ENCODE data around the gene HEPACAM2.

The HEPACAM2 gene

GRCh38 chr7:93211228-93211818 lies 14.9 kb downstream of the HEPACAM2 start:
- no peak overlapping the region for H3K4me3 ChIP-seq (replicated peaks in 1 of 2; ENCODE audit: low read depth in 2 of 2, low read length in 2 of 2)
- TF ChIP-seq CTCF (IDR thresholded peaks at IDR 0.05; ENCODE audit: low read depth, low read length): no peak
- DNase-seq (ENCODE audit: low read depth in 2 of 2): no peak

- no peak overlapping the region for H3K4me3 ChIP-seq (replicated peaks in 1 of 2; ENCODE audit: low read depth in 2 of 2, low read length in 2 of 2)
- TF ChIP-seq CTCF (IDR thresholded peaks at IDR 0.05; ENCODE audit: low read depth, low read length): no peak
- DNase-seq (ENCODE audit: low read depth in 2 of 2): no peak
These were observed 21.2 kb downstream of the HEPACAM2 start for GRCh38 chr7:93205046-93205445.

- no peak for TF ChIP-seq CTCF (IDR thresholded peaks at IDR 0.05; ENCODE audit: low read depth, low read length)
- H3K4me3 ChIP-seq (replicated peaks in 1 of 2; ENCODE audit: low read depth in 2 of 2, low read length in 2 of 2): no peak overlapping the region
- DNase-seq (ENCODE audit: low read depth in 2 of 2): no peak
These were observed 22.8 kb downstream of the HEPACAM2 start for GRCh38 chr7:93203496-93203895.

- no peak overlapping the region for H3K4me3 ChIP-seq (replicated peaks in 1 of 2; ENCODE audit: low read depth in 2 of 2, low read length in 2 of 2)
- no peak for TF ChIP-seq CTCF (IDR thresholded peaks at IDR 0.05; ENCODE audit: low read depth, low read length)
- DNase-seq (ENCODE audit: low read depth in 2 of 2): no peak
These were observed 23.5 kb downstream of the HEPACAM2 start for GRCh38 chr7:93202594-93203250.

- no peak overlapping the region for H3K4me3 ChIP-seq (replicated peaks in 1 of 2; ENCODE audit: low read depth in 2 of 2, low read length in 2 of 2)
- TF ChIP-seq CTCF (IDR thresholded peaks at IDR 0.05; ENCODE audit: low read depth, low read length): no peak
- no peak for DNase-seq (ENCODE audit: low read depth in 2 of 2)
These were observed 27.8 kb downstream of the HEPACAM2 start for GRCh38 chr7:93198472-93198871.

GRCh38 chr7:93196336-93196735 lies 29.9 kb downstream of the HEPACAM2 start:
- no peak for TF ChIP-seq CTCF (IDR thresholded peaks at IDR 0.05; ENCODE audit: low read depth, low read length)
- H3K4me3 ChIP-seq (replicated peaks in 1 of 2; ENCODE audit: low read depth in 2 of 2, low read length in 2 of 2): no peak overlapping the region
- no peak for DNase-seq (ENCODE audit: low read depth in 2 of 2)

Data from cardiac fibroblast (primary cell).